Loucy (cell line): ENCODE measurements around the gene MAT2A.

Experiments used
- H2AFZ ChIP-seq: fragments of 200-600 bp; sonication (generic); 2 replicates; pipeline ENCODE4 v1.6.0; 2016; ENCODE audit warnings: antibody characterized with exemption, mild to moderate bottlenecking, low read length, moderate library complexity
- H3F3A ChIP-seq: fragments of 200-600 bp; 2 replicates; pipeline ENCODE4 v1.6.0; 2016; ENCODE audit warnings: antibody characterized with exemption, low read depth, mild to moderate bottlenecking
- H3K27me3 ChIP-seq: fragments of 200-600 bp; sonication (generic); 2 replicates; pipeline ENCODE4 v1.6.1; 2014; ENCODE audit warnings: low read length, mild to moderate bottlenecking; ENCODE audit not compliant: insufficient read depth, poor library complexity, severe bottlenecking
- H3K36me3 ChIP-seq: fragments of 200-600 bp; sonication (generic); 2 replicates; pipeline ENCODE4 v1.6.1; 2016; ENCODE audit warnings: low read length; ENCODE audit not compliant: insufficient read depth
- H3K4me1 ChIP-seq: fragments of 200-600 bp; sonication (generic); 2 replicates; pipeline ENCODE4 v1.5.1; 2014; ENCODE audit warnings: low read length, mild to moderate bottlenecking; ENCODE audit not compliant: insufficient read depth, poor library complexity, severe bottlenecking
- H3K4me2 ChIP-seq: fragments of 200-600 bp; sonication (generic); 2 replicates; pipeline ENCODE4 v1.6.0; 2014; ENCODE audit warnings: antibody characterized with exemption, low read length, low read depth, mild to moderate bottlenecking; ENCODE audit not compliant: poor library complexity, severe bottlenecking
- H3K4me3 ChIP-seq: fragments of 200-600 bp; sonication (generic); 2 replicates; pipeline ENCODE4 v1.5.1; 2014; ENCODE audit warnings: low read length, mild to moderate bottlenecking, mixed read lengths; ENCODE audit not compliant: poor library complexity, severe bottlenecking
- H3K79me2 ChIP-seq: fragments of 200-600 bp; sonication (generic); 2 replicates; pipeline ENCODE4 v1.6.1; 2014; ENCODE audit warnings: low read length; ENCODE audit not compliant: insufficient read depth
- H3K9ac ChIP-seq: fragments of 200-600 bp; sonication (generic); 2 replicates; pipeline ENCODE4 v1.6.0; 2014; ENCODE audit warnings: mild to moderate bottlenecking, low read depth, low read length, moderate library complexity; ENCODE audit not compliant: poor library complexity, severe bottlenecking
- H3K9me2 ChIP-seq: fragments of 200-600 bp; sonication (generic); replicated peaks from 2 replicates; pipeline ENCODE4 v1.6.1; 2016; ENCODE audit warnings: low read depth, low read length, mixed read lengths
- H3K9me3 ChIP-seq: fragments of 200-600 bp; sonication (generic); 2 replicates; pipeline ENCODE4 v1.6.1; 2014; ENCODE audit warnings: mild to moderate bottlenecking, antibody characterized with exemption, low read length, low read depth; ENCODE audit not compliant: insufficient read depth
- H4K20me1 ChIP-seq: fragments of 200-600 bp; sonication (generic); 2 replicates; pipeline ENCODE4 v1.6.0; 2014; ENCODE audit warnings: antibody characterized with exemption, low read length, mild to moderate bottlenecking; ENCODE audit not compliant: insufficient read depth, poor library complexity, severe bottlenecking
- CTCF ChIP-seq: fragments of 200-600 bp; sonication (generic); conservative IDR thresholded peaks from 2 replicates; pipeline ENCODE4 v1.5.1; 2014; ENCODE audit warnings: mild to moderate bottlenecking, antibody characterized with exemption, low read length
- EZH2phosphoT487 ChIP-seq: fragments of 200-600 bp; IDR thresholded peaks from 2 replicates; pipeline ENCODE4 v1.6.1; 2018; ENCODE audit warnings: antibody characterized with exemption, mild to moderate bottlenecking, moderate library complexity, borderline replicate concordance

The MAT2A gene

GRCh38 chr2:85537600-85538506 lies 1.1 kb upstream of the MAT2A start:
- Histone ChIP-seq H3K4me2 (peak overlapping the region; percentile 97), H4K20me1 (peaks cover 38% of the 10 kb centered on the region), H3K9me3 (no peaks in the 10 kb centered on the region), H3K36me3 (peaks cover 30% of the 10 kb centered on the region), H3K4me1 (peaks cover 51% of the 10 kb centered on the region), H3K4me3 (peak overlapping the region; percentile 93), H2AFZ (no peak overlapping the region), H3F3A (no peaks in the 10 kb centered on the region), H3K9ac (peak overlapping the region; percentile 100), H3K79me2 (peaks cover 71% of the 10 kb centered on the region), H3K9me2 (no peaks in the 10 kb centered on the region), H3K27me3 (peaks cover 4% of the 10 kb centered on the region)
- peak; percentile 36 for TF ChIP-seq CTCF
- TF ChIP-seq EZH2phosphoT487 = no peak

GRCh38 chr2:85539361-85540132 lies 579 bp downstream of the MAT2A start:
- Histone ChIP-seq H2AFZ (no peak overlapping the region), H3F3A (peaks cover 3% of the 10 kb centered on the region; the same call in 1 of the 2 replicates), H3K36me3 (peaks cover 47% of the 10 kb centered on the region), H4K20me1 (peaks cover 52% of the 10 kb centered on the region), H3K4me2 (peak overlapping the region; percentile 97), H3K27me3 (peaks cover 4% of the 10 kb centered on the region), H3K79me2 (peaks cover 88% of the 10 kb centered on the region), H3K4me1 (peaks cover 54% of the 10 kb centered on the region), H3K9ac (peak overlapping the region; percentile 100), H3K9me2 (no peaks in the 10 kb centered on the region), H3K9me3 (no peaks in the 10 kb centered on the region), H3K4me3 (peak overlapping the region; percentile 93)
- no peak for TF ChIP-seq EZH2phosphoT487
- TF ChIP-seq CTCF = no peak

GRCh38 chr2:85540133-85540648 lies 1.2 kb downstream of the MAT2A start:
- H3K9me3 ChIP-seq = no peaks in the 10 kb centered on the region
- TF ChIP-seq CTCF = no peak
- no peak for TF ChIP-seq EZH2phosphoT487
- peaks cover 53% of the 10 kb centered on the region for H3K36me3 ChIP-seq
- peak overlapping the region; percentile 93 for H3K4me3 ChIP-seq
- peaks cover 4% of the 10 kb centered on the region for H3K27me3 ChIP-seq
- peaks cover 59% of the 10 kb centered on the region for H4K20me1 ChIP-seq
- H3K9me2 ChIP-seq = no peaks in the 10 kb centered on the region
- H3K4me2 ChIP-seq = peak overlapping the region; percentile 97
- H2AFZ ChIP-seq = no peak overlapping the region
- H3K4me1 ChIP-seq = peaks cover 48% of the 10 kb centered on the region
- peak overlapping the region; percentile 100 for H3K9ac ChIP-seq
- peaks cover 5% of the 10 kb centered on the region; the same call in 1 of the 2 replicates for H3F3A ChIP-seq
- peaks cover 91% of the 10 kb centered on the region for H3K79me2 ChIP-seq
